Panc1 (cell line): ENCODE measurements around the gene EDN2. TPM values are rescaled to one million over a fixed set of nuclear protein-coding genes. Genes with fewer than 3 reads are reported as not detected.

Experiments used
- ATAC-seq: fragments of 200-7000 bp; cut with Tn5 transposase; 2 replicates; pipeline ENCODE4 v1.9.1; 2020; ENCODE audit warnings: mild to moderate bottlenecking, moderate library complexity
- BruUV-seq: library from RNA; stranded (reverse); fragments of 400-500 nt; replicated peaks from 2 replicates; lab custom pipeline; 2021; lab: Mats Ljungman, UMichigan
- CTCF ChIA-PET: fragments of 300-600 bp; sonication (Branson Sonifier 250); formaldehyde crosslinking; loops from one replicate; lab custom pipeline; 2022; ENCODE audit warnings: antibody characterized with exemption; lab: Charles Lee
- POLR2A ChIA-PET: fragments of 300-600 bp; sonication (Branson Sonifier 250); formaldehyde crosslinking; loops from one replicate; lab custom pipeline; 2022; ENCODE audit warnings: antibody characterized with exemption; lab: Charles Lee
- DNase-seq: peaks from one replicate; pipeline ENCODE4 v3.0.0-alpha.2; 2010; ENCODE audit warnings: low read depth, low spot score
- H3K27ac ChIP-seq: 2 replicates; pipeline ENCODE4 v1.5.1; 2011; ENCODE audit warnings: mild to moderate bottlenecking, low read length, inconsistent platforms
- H3K27me3 ChIP-seq: fragments of 200-500 bp; sonication (Bioruptor generic); 2 replicates; pipeline ENCODE4 v1.6.0; 2014; ENCODE audit warnings: low read length, inconsistent platforms; ENCODE audit not compliant: control insufficient read depth, insufficient read depth
- H3K36me3 ChIP-seq: fragments of 200-500 bp; sonication (Bioruptor generic); 2 replicates; pipeline ENCODE4 v1.5.1; 2014; ENCODE audit warnings: inconsistent platforms, mild to moderate bottlenecking, low read length, moderate library complexity; ENCODE audit not compliant: control insufficient read depth, insufficient read depth
- H3K4me1 ChIP-seq: 2 replicates; pipeline ENCODE4 v1.5.1; 2011; ENCODE audit warnings: inconsistent platforms, mild to moderate bottlenecking, low read length, moderate library complexity; ENCODE audit not compliant: control insufficient read depth, insufficient read depth
- H3K4me3 ChIP-seq, 2 experiments: 2 replicates each; pipeline ENCODE4 v1.5.1; 2011 to 2012; ENCODE audit warnings: low read depth in 2 of 2, low read length in 2 of 2, mild to moderate bottlenecking in 2 of 2, inconsistent platforms in 1 of 2, moderate library complexity in 1 of 2
- H3K9me3 ChIP-seq: fragments of 200-500 bp; sonication (Bioruptor generic); 2 replicates; pipeline ENCODE4 v1.5.1; 2014; ENCODE audit warnings: low read depth, mild to moderate bottlenecking, inconsistent platforms, low read length, moderate library complexity; ENCODE audit not compliant: control insufficient read depth, insufficient read depth
- SIN3A ChIP-seq: IDR thresholded peaks from 2 replicates; pipeline ENCODE4 v1.6.1; 2012; ENCODE audit warnings: low read depth, mild to moderate bottlenecking, low read length, moderate library complexity, borderline replicate concordance; ENCODE audit not compliant: insufficient read depth
- TCF7L2 ChIP-seq: IDR thresholded peaks from 2 replicates; pipeline ENCODE4 v1.6.1; 2011; ENCODE audit warnings: mild to moderate bottlenecking, low read depth, low read length, inconsistent platforms
- in situ Hi-C: cut with HindIII; loops from 2 replicates; pipeline ENCODE4 v1.10.0; 2016; ENCODE audit warnings: low sequenced_read_pairs, low pct_unique_long_range_greater_than_20kb
- intact Hi-C: fragments of 100-400 bp; cut with micrococcal nuclease; formaldehyde crosslinking; loops from one replicate; pipeline ENCODE4 v1.10.0; 2022; ENCODE audit not compliant: unreplicated experiment
- total RNA-seq: library from RNA; stranded (reverse); gene quantifications from one replicate; pipeline ENCODE4 v1.2.1, GENCODE V29; 2021; ENCODE audit not compliant: unreplicated experiment
- TF ChIP-seq, protein P1 (sequence below), 2 experiments: IDR thresholded peaks; 2 replicates each; pipeline ENCODE4 v1.6.1; 2011 to 2012; ENCODE audit warnings: low read depth in 2 of 2, control low read depth in 1 of 2, low read length in 1 of 2, mild to moderate bottlenecking in 1 of 2, moderate library complexity in 1 of 2; ENCODE audit not compliant: insufficient read depth in 1 of 2
- TF ChIP-seq, protein P2 (sequence below): fragments of 450-650 bp; IDR thresholded peaks from 2 replicates; pipeline ENCODE4 v1.5.1; 2017; ENCODE audit warnings: mild to moderate bottlenecking

The EDN2 gene
- total RNA-seq, 1 experiment from 2014 or later: not detected

DNA sequence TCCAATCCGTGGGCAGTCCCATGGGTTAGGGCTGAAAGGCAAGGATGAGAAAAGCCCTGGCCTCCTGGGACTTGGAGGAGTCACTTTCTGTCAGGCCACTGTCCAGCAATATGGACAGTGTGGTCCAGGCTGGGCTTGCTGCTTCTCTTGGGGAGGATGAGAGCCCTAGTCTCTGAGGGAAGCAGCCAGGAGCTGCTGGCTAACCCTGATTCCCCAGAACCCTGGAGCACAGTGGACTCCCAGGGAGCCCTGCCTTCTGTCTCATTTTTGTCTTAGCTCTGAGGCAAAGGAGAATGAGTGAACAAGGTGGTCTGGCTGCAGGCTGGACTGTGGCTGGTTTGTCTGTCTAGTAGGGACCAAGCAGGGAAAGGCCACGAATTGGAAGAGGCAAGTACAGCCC, 23.8 kb upstream of the EDN2 start:
- ChIA-PET CTCF (no interaction called here), POLR2A (no interaction called here)
- no peak for TF ChIP-seq TCF7L2
- TF ChIP-seq, protein P1, sequence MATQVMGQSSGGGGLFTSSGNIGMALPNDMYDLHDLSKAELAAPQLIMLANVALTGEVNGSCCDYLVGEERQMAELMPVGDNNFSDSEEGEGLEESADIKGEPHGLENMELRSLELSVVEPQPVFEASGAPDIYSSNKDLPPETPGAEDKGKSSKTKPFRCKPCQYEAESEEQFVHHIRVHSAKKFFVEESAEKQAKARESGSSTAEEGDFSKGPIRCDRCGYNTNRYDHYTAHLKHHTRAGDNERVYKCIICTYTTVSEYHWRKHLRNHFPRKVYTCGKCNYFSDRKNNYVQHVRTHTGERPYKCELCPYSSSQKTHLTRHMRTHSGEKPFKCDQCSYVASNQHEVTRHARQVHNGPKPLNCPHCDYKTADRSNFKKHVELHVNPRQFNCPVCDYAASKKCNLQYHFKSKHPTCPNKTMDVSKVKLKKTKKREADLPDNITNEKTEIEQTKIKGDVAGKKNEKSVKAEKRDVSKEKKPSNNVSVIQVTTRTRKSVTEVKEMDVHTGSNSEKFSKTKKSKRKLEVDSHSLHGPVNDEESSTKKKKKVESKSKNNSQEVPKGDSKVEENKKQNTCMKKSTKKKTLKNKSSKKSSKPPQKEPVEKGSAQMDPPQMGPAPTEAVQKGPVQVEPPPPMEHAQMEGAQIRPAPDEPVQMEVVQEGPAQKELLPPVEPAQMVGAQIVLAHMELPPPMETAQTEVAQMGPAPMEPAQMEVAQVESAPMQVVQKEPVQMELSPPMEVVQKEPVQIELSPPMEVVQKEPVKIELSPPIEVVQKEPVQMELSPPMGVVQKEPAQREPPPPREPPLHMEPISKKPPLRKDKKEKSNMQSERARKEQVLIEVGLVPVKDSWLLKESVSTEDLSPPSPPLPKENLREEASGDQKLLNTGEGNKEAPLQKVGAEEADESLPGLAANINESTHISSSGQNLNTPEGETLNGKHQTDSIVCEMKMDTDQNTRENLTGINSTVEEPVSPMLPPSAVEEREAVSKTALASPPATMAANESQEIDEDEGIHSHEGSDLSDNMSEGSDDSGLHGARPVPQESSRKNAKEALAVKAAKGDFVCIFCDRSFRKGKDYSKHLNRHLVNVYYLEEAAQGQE (IDR thresholded peaks at IDR 0.05; ENCODE audit: insufficient read depth in 1 of 2, low read depth in 2 of 2, low read length in 1 of 2): no peak
- TF ChIP-seq, protein P2, sequence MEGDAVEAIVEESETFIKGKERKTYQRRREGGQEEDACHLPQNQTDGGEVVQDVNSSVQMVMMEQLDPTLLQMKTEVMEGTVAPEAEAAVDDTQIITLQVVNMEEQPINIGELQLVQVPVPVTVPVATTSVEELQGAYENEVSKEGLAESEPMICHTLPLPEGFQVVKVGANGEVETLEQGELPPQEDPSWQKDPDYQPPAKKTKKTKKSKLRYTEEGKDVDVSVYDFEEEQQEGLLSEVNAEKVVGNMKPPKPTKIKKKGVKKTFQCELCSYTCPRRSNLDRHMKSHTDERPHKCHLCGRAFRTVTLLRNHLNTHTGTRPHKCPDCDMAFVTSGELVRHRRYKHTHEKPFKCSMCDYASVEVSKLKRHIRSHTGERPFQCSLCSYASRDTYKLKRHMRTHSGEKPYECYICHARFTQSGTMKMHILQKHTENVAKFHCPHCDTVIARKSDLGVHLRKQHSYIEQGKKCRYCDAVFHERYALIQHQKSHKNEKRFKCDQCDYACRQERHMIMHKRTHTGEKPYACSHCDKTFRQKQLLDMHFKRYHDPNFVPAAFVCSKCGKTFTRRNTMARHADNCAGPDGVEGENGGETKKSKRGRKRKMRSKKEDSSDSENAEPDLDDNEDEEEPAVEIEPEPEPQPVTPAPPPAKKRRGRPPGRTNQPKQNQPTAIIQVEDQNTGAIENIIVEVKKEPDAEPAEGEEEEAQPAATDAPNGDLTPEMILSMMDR: no peak
- TF ChIP-seq SIN3A: no peak
- no peak overlapping the region for H3K27ac ChIP-seq
- BruUV-seq: no TSS peak
- in situ Hi-C loops: no loop called here
- no peaks in the 10 kb centered on the region for H3K4me1 ChIP-seq
- H3K27me3 ChIP-seq: no peaks in the 10 kb centered on the region
- ATAC-seq (no peak), DNase-seq (no peak)
- H3K9me3 ChIP-seq: no peaks in the 10 kb centered on the region
- intact Hi-C loops: no loop called here
- no peak overlapping the region for H3K4me3 ChIP-seq
- H3K36me3 ChIP-seq: no peaks in the 10 kb centered on the region

DNA sequence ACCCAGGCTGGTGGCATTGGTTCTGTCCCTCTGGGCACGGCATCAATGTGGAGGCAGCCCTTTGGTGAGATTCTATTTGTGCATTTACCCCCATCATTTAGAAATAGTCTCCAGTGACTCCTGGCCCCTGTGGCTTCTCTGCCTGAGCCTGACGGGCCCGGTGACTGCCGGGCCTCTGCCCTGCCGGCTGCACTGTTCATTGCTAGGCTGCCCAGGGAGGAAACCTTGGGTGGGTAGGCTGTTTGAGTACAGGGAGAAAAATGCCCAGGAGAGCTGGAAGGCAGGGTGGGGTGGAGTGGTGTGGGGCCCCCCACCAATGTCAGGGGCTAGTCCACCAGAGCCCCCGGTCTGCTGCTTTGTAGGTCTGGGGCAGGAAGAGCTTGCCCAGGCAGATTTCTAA, 23.4 kb upstream of the EDN2 start:
- no peaks in the 10 kb centered on the region for H3K9me3 ChIP-seq
- ATAC-seq: no peak
- DNase-seq: no peak
- TF ChIP-seq, protein P2: no peak
- TF ChIP-seq, protein P1 (IDR thresholded peaks at IDR 0.05; ENCODE audit: insufficient read depth in 1 of 2, low read depth in 2 of 2, low read length in 1 of 2): no peak
- TF ChIP-seq TCF7L2: no peak
- no peak for TF ChIP-seq SIN3A
- intact Hi-C loops: no loop called here
- H3K27ac ChIP-seq: no peak overlapping the region
- H3K36me3 ChIP-seq: no peaks in the 10 kb centered on the region
- in situ Hi-C loops: no loop called here
- CTCF ChIA-PET: no interaction called here
- no peak overlapping the region for H3K4me3 ChIP-seq
- H3K4me1 ChIP-seq: no peaks in the 10 kb centered on the region
- H3K27me3 ChIP-seq: no peaks in the 10 kb centered on the region
- POLR2A ChIA-PET: no interaction called here
- no TSS peak for BruUV-seq
